GM19372 (cell line): ENCODE measurements around the gene ST7L.
"Not testable (repeated sequence)": the region's sequence is repeated elsewhere in the genome, so short reads cannot be mapped to it uniquely, and the experiment has no call there.

Experiments used
- ATAC-seq: cut with Tn5 transposase; IDR thresholded peaks from one replicate; pipeline ENCODE4 v1.9.1; 2021; ENCODE audit warnings: mild to moderate bottlenecking, low read depth, moderate library complexity; ENCODE audit not compliant: unreplicated experiment

The ST7L gene, protein sequence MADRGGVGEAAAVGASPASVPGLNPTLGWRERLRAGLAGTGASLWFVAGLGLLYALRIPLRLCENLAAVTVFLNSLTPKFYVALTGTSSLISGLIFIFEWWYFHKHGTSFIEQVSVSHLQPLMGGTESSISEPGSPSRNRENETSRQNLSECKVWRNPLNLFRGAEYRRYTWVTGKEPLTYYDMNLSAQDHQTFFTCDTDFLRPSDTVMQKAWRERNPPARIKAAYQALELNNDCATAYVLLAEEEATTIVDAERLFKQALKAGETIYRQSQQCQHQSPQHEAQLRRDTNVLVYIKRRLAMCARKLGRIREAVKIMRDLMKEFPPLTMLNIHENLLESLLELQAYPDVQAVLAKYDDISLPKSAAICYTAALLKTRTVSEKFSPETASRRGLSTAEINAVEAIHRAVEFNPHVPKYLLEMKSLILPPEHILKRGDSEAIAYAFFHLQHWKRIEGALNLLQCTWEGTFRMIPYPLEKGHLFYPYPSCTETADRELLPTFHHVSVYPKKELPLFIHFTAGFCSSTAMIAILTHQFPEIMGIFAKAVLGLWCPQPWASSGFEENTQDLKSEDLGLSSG

DNA sequence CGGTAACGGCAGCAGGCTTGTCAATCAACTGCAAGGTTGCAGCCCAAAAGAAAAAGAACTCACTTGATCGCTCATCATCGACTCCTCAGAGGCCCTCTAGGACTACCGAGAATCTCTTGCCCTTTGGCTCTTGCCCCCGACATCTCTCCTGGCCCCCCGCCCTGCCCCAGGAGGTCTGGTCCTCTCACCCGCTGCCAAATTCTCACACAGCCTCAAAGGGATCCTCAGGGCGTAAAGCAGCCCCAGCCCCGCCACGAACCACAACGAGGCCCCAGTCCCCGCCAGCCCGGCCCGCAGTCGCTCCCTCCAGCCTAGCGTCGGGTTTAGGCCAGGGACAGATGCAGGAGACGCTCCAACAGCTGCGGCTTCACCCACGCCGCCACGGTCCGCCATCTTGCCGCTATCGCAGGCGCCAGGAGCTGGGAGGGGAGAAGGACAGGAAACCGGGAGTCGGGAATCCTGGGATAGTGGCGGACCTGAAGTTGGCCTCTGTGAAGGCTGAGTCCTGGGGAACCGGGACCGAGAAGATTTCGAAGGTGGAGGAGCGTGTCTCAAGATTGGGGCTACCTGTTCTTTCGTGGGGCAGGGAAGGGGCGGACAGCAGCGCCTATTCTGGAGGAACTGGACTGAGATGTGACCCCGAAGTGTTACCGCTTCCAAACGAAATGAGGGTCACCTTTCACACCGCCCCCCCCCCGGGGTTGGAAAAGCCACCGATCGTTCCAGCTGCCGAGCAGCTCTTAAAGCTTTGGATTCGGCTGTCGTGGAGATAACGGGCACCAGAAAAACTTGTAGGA, at the start of gene ST7L:
Gene ST7L (minus strand): TSS at position 421 of the 797 bp plus-strand sequence. CDS start 28 bp downstream, at position 393.
- ATAC-seq = no peak

DNA sequence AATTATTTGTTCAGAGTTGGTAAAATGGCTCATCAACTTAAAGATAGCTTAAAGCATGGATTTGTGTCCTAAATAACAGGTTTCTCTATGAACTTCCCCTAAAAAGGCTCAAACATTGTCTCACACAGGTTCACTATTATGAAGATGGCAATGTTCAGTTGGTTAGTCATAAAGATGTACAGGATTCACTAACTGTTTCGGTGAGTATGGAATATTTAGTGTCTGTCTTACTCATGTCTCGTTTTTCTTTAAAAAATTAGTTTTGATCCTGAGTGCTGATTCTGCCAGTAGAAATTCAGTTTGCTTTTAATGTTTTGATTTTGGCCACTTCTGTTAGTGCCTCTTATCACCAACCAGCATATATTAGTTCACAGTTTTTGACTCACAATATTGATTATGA, 48.0 kb upstream of the ST7L start:
- ATAC-seq = no peak

DNA sequence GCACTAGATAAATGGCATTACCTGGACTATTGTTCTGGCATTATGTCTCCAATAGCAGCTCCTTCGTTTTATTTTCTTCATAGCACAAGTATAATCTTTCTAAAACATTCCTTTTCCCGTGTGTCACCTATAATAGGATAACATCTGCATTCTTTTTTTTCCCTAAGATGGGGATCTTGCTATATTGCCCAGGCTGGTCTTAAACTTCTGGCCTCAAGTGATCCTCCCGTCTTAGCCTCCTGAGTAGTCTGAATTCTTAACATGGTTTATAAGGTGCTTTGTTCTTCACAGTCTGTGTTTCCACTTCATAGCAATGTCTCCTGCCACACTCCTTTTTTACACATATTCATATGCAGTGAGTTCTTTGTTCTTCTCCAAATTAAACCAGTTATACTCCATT, 46.9 kb upstream of the ST7L start:
- no peak for ATAC-seq

DNA sequence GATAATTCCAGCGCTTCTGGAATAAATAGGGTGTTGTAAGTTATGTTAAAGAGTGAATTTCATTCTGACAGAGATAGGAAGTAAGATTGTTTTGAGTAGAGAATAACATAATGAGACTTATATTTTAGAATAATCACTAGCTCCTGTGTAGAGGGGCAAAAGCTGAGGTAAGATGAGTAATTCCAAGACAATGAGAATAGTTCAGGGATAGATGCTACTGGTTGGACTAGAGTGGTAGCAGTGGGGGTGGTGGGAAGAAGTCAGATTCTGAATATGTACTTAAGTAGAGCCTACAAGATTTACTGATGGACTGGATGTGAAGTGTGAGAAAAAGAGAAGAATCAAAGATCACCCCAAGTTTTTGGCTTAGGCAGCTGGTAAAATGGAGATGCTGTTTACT, 32.3 kb upstream of the ST7L start:
- no peak for ATAC-seq

DNA sequence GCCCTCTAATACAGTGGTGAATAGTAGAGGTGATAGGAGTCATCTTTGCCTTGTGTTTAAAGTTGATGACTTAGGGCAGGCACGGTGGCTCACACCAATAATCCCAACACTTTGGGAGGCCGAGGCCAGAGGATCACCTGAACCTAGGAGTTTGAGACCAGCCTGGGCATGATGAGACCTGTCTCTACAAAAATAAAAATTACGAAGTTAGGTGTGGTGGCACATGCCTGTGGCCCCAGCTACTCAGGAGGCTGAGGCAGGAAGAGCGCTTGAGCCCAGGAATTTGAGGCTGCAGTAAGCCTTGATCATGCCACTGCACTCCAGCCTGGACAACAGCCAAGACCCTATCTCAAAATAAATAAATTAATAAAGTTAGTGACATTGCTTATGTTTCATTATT, 27.3 kb upstream of the ST7L start:
- ATAC-seq = no peak

DNA sequence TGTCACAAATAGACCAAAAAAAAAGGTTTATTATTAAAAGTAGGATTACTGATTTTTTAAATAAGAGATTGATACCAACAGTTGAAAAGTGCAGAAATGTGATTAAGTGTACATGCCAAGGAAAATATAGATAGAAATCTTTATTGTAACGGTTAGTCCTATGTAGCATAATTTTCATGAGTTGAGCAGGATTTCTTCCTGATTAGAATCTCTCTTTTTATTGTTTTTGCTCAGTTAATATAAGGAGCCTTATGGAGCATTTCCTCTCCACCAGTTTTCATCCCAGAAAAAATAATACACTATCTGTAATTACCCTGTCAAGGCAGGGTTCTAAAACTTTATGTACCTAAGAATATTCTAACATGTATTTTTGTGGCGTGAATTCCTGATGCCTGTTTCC, 24.1 kb upstream of the ST7L start:
- ATAC-seq = no peak

DNA sequence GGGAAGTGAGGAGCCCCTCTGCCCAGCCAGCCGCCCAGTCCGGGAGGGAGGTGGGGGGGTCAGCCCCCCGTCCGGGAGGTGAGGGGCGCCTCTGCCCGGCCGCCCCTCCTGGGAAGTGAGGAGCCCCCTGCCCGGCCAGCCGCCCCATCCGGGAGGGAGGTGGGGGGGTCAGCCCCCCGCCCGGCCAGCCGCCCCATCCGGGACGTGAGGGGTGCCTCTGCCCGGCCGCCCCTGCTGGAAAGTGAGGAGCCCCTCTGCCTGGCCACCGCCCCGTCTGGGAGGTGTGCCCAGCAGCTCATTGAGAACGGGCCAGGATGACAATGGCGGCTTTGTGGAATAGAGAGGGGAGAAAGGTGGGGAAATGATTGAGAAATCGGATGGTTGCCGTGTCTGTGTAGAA, 21.5 kb upstream of the ST7L start:
- ATAC-seq = not testable (repeated sequence)

DNA sequence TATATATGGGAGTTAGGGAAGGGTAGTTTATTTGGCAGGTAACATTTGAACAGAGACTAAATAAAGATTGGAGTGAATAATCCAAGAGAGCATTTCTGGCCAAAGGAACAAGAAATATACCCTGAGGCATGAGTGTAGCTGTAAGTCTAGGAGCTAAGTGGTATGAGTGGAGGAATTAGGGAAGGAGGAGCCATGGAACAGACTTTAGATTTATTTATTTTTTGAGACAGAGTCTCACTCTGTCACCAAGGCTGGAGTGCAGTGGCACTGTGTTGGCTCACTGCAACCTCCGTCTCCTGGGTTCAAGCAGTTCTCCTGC, 19.1 kb upstream of the ST7L start:
- ATAC-seq = no peak

DNA sequence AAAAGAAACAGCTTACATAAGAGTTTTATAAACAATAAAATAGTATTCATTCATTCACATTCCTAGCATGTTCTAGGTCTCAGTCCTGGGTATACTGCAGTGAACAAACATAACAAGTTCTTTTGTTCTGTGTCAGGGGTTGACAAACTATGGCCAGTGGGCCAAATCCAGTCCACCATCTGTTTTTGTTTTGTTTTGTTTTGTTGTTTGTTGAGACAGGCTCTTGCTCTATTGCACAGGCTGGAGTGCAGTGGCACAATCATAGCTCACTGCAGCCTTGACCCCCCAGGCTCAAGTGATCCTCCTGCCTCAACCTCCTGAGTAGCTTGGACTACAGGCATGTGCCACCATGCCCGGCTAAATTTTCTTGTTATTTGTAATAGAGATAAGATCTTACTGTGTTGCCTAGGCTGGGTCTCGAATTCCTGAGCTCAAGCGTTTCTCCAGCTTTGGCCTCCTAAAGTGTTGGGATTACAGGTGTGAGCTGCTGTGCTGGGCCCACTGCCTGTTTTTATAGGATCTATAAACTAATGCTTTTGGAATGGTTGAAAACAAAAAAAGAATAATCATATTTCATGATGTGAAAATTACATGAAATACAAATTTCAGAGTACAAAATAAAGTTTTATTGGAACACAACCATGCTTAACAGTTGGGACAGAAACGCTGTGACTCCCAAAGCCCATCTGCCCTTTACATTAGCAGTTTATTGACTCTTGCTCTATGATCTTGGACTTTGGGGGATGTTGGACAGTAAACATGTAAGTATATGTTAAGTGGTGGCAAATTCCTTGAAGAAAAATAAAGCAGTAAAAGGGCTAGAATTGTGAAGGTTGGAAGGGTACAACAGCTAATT, 18.5 kb upstream of the ST7L start:
- ATAC-seq = no peak

DNA sequence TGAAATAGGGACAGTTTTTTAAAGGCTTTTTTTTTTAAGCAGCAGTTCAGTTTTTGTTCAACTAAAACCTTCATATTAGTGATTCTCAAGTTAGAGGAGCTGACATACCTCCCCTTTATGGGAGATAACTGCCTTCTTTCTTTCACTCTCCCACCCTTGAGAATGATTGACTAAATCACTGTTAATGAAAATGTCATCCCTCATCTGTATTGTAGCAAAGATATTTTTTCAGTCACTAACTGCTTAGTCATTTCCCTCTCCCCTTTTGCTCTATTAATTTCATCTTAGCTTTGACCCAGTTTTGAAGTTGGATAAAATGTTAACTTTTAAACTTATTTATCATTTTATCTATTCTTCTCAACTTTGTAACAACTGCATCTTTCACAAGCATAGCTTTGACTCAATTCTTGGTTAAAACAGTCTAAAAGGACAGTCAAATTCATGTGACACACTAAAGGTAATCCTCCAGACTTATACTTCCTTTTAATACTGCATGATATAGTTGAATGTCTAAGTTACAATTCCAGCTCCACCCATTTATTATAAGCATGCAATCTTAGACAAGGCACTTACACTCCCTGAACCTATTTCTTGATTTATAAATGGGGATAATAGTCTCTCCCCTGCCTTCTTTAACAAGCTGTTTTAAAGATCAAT, 17.8 kb upstream of the ST7L start:
- ATAC-seq = no peak

DNA sequence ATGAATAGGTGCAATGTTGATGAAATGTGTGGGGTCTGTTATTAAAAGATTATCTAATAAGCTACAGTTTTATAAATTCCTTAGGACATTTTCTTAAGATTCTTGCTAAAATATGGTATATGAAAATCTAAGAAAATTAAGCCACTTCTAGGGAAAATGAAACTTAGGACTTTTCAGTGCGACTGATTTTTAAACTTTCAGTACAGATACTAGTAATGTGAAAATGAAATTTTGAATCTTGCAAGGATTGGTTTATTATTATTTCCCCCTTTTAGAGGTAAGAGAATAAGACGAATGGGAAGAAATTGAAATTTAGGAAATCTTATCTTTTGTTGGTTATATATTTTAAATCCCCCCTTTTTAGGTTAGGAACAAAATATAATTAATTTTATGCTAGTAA, 17.1 kb upstream of the ST7L start:
- ATAC-seq = no peak

DNA sequence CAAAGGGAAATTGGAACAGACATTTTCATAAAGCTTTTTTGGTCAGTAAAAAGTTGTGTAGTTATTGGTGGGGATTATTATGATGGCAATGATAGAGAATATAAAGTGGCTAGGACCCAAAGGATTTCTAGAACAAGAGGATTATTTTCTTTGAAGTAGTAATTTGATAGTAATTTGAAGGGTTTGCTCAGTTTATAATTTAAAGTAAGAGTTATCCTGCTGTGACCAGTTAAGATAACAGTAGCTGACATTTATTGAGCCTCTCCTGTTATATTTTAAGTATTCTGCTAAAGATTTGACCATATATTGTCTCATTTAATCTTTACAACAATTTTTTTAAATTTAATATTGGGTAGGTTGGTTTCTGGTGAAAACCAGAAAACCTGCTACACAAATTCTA, 15.4 kb upstream of the ST7L start:
- no peak for ATAC-seq

DNA sequence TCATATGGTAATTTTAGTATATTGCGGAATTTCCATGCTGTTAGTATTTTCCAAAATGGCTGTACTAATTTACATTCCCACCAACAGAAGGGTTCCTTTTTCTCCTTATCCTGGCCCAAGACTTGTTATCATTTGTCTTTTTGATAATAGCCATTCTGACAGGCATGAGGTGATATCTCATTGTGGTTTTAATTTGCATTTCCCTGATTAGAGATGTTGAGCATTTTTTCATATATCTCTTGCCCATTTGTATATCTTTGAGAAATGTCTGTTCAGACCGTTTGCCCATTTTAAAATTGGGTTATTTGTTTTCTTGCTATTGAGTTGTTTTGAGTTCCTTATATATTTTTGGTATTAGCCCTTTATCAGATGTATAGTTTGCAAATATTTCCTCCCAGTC, 14.7 kb upstream of the ST7L start:
- ATAC-seq = no peak

DNA sequence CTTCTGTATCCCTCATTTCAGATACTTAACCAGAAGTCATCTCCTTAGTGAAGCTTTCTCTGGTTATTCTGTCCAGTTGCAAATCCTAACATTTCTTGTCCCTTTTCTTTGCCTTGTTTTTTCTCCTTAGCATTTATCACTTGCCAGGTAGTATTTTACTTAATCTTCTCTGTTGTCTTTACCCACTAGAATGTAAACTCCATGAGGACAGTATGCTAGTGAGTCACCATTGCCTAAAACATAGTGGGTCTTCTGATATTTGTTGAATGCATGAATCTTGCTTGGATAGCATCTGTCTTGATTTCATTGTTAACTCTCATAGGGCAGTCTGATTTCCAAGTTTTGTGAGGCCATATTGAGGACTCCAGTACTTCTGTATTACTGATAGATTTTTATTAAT, 10.3 kb upstream of the ST7L start:
- no peak for ATAC-seq

DNA sequence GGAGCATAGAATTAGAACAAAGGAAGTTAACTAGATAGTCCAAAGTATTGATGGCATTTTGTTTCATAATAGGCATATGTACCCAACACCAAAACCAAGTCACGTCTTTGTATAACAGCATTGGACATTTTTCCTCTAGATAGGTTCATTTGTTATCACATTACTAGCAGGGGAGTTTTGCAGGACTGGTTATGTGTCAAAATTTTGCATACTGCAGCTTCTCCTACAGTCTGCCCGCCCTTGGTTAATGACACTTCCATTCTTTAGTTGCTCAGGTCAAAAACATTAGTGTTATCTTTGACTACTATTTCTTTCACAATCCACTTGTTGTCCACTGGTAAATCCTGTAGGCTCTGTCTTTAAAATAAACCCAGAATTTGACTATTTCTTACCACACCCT, 9.6 kb upstream of the ST7L start:
- ATAC-seq = no peak

DNA sequence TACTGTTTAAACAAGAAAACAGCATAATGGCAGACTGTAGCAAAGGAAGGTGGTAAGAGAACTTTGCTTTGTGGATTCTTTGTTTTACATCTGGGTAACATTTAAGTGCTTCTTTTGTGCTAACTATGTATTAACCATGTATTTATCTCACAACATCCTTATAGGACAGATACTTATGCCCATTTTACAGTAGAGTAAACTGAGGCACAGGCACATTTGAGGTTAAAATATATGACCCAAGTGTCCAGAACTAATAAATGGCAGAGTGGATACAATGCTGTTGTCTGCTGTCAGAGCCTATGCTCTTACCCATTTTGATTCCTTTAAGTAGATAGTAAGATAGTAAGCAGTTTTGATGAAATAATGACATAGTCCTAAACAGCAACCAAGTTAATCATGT, 7.9 kb upstream of the ST7L start:
- no peak for ATAC-seq

DNA sequence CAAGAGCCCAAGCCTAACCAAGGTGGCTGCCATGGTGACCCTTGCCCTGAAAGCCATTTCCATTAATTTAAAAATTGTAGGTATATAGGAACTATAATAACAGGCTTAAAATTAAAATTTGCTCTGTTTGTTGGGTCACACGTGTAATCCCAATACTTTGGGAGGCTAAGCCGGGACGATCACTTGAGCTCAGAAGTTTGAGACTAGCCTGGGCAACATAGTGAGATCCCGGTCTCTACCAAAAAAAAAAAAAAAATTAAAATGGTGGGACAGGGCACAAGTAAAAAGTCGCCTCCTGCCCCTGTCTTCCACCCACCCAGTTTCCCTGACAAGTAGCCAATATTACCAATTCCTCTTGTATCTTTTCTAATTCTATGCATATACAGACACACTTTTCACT, 7.3 kb upstream of the ST7L start:
- ATAC-seq = no peak

DNA sequence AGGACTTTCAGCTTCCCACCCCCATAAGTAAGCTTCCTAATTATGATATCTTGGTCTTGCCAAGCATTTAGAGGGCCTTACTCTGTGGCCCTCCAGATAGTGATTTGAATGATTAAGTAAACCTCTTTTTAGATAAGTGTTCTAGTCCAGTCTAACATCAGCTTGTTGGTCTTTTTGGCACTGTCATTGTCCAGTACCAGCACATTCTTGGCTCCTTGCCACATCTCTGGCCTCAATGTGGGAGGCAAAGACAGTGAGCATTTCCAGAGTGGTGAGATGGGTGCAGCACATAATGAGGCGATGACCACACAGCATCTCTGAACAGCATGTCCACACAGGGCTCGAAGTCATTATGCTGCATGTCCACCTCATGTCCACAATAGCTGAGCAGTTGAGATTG, 6.8 kb upstream of the ST7L start:
- ATAC-seq = no peak

DNA sequence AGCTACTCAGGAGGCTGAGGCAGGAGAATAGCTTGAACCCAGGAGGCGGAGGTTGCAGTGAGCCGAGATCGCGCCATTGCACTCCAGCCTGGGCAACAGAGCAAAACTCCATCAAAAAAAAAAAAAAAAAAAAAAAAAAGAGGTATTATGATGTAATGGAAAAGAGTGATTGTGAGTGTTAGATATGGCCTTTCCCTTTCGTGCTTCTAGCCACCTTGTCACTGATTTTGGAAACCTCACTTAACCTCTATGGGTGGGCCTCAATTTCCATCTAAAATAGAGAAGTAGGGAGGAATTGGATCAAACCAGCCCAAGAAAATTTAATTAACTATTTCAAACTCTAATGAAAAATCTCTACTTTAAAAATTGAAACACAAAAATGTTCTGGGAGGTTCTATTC, 5.6 kb upstream of the ST7L start:
- not testable (repeated sequence) for ATAC-seq

DNA sequence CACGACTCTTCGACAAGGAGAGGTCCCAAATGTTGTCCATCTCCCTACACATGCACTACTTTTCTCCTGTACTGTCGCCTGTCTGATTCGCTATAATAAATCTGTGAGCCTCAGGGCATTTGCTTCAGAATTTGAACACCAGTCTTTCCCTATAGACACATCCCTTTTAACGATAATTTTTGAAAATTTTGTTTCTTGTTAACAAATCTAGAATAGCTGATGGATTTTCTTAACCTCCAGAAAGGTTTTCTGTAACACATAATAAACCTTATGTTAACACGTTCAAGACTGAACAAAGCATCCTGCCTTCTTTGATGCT, 1.4 kb upstream of the ST7L start:
- ATAC-seq = no peak
